Vagina (tissue), 2 donors: Measurements from ENCODE around the gene CFAP161. TPM values are rescaled to one million over a fixed set of nuclear protein-coding genes. Genes with fewer than 3 reads are reported as not detected.

Experiments used
- DNase-seq, 2 donors: peaks; one replicate each; pipeline ENCODE4 v3.0.0-alpha.2; 2017; ENCODE audit errors: extremely low spot score in 2 of 2
- H3K27ac ChIP-seq: fragments of 200-600 bp; sonication (generic); one replicate; pipeline ENCODE4 v1.5.1; 2019
- H3K27me3 ChIP-seq: fragments of 200-600 bp; sonication (generic); one replicate; pipeline ENCODE4 v1.5.1; 2019
- H3K36me3 ChIP-seq, 2 donors: fragments of 200-600 bp; sonication (generic); one replicate each; pipeline ENCODE4 v1.5.1; 2017 to 2019
- H3K4me1 ChIP-seq: fragments of 200-600 bp; sonication (generic); one replicate; pipeline ENCODE4 v1.5.1; 2019
- H3K4me3 ChIP-seq, 2 donors: fragments of 200-600 bp; sonication (generic); 1 replicate in 1 of 2; 2 replicates in 1 of 2; pipeline ENCODE4 v1.5.1; 2016 to 2019
- H3K9me3 ChIP-seq: fragments of 200-600 bp; sonication (generic); one replicate; pipeline ENCODE4 v1.5.1; 2019
- CTCF ChIP-seq, 3 experiments: fragments of 450-650 bp in 2 of 3; fragments of 200-600 bp in 1 of 3; sonication (generic) in 1 of 3; IDR thresholded peaks; one replicate each; pipeline ENCODE4 v1.5.1; 2017 to 2019; ENCODE audit warnings: antibody characterized with exemption in 3 of 3, mild to moderate bottlenecking in 2 of 3, moderate library complexity in 2 of 3
- POLR2A ChIP-seq, 2 donors: fragments of 450-650 bp; IDR thresholded peaks; one replicate each; pipeline ENCODE4 v1.6.1; 2017; ENCODE audit warnings: antibody characterized with exemption in 2 of 2, mild to moderate bottlenecking in 2 of 2, moderate library complexity in 2 of 2
- POLR2AphosphoS5 ChIP-seq, 2 donors: sonication (generic); formaldehyde crosslinking; IDR thresholded peaks; one replicate each; pipeline ENCODE4 v1.9.0; 2017; ENCODE audit warnings: antibody characterized with exemption in 2 of 2, mild to moderate bottlenecking in 2 of 2, low read depth in 1 of 2; ENCODE audit not compliant: insufficient read depth in 1 of 2
- intact Hi-C: fragments of 100-400 bp; cut with DNase I; formaldehyde crosslinking; loops from one replicate; pipeline ENCODE4 v1.15.1; 2023
- total RNA-seq: library from RNA; depleted of rRNA; stranded (reverse); fragments of >200 nt; gene quantifications from one replicate; pipeline ENCODE4 v1.2.3, GENCODE V29; 2016

Gene CFAP161
- total RNA-seq, 1 donor from 2014 or later = 8.6 TPM

- Histone ChIP-seq H3K9me3 (no peaks in the 10 kb centered on the region), H3K27ac (no peak overlapping the region), H3K4me1 (peaks cover 10% of the 10 kb centered on the region), H3K27me3 (no peaks in the 10 kb centered on the region), H3K36me3 (no peaks in the 10 kb centered on the region), H3K4me3 (no peak overlapping the region)
- TF ChIP-seq CTCF (IDR thresholded peaks at IDR 0.05) = no peak
- no peak for TF ChIP-seq POLR2A (IDR thresholded peaks at IDR 0.05)
- TF ChIP-seq POLR2AphosphoS5 (IDR thresholded peaks at IDR 0.05; ENCODE audit: insufficient read depth in 1 of 2, low read depth in 1 of 2) = no peak
- no peak for DNase-seq
- intact Hi-C loops = no loop called here
Measured at GRCh38 chr15:81095690-81096365, 38.2 kb upstream of the CFAP161 start.

- no peak overlapping the region for H3K4me3 ChIP-seq
- peaks cover 10% of the 10 kb centered on the region for H3K4me1 ChIP-seq
- H3K9me3 ChIP-seq = no peaks in the 10 kb centered on the region
- TF ChIP-seq POLR2A (IDR thresholded peaks at IDR 0.05) (no peak), CTCF (IDR thresholded peaks at IDR 0.05) (no peak), POLR2AphosphoS5 (IDR thresholded peaks at IDR 0.05; ENCODE audit: insufficient read depth in 1 of 2, low read depth in 1 of 2) (no peak)
- DNase-seq = no peak
- no peaks in the 10 kb centered on the region for H3K36me3 ChIP-seq
- intact Hi-C loops = no loop called here
- H3K27ac ChIP-seq = no peak overlapping the region
- no peaks in the 10 kb centered on the region for H3K27me3 ChIP-seq
Measured at GRCh38 chr15:81096398-81096797, 37.7 kb upstream of the CFAP161 start.

- Histone ChIP-seq H3K9me3 (no peaks in the 10 kb centered on the region), H3K4me1 (peaks cover 5% of the 10 kb centered on the region), H3K4me3 (no peak overlapping the region), H3K27ac (no peak overlapping the region), H3K27me3 (no peaks in the 10 kb centered on the region), H3K36me3 (no peaks in the 10 kb centered on the region)
- no peak for DNase-seq
- intact Hi-C loops = no loop called here
- no peak for TF ChIP-seq CTCF (IDR thresholded peaks at IDR 0.05)
- TF ChIP-seq POLR2A (IDR thresholded peaks at IDR 0.05) = no peak
- no peak for TF ChIP-seq POLR2AphosphoS5 (IDR thresholded peaks at IDR 0.05; ENCODE audit: insufficient read depth in 1 of 2, low read depth in 1 of 2)
Measured at GRCh38 chr15:81097116-81097889, 36.8 kb upstream of the CFAP161 start.

- Histone ChIP-seq H3K27me3 (no peaks in the 10 kb centered on the region), H3K4me1 (no peaks in the 10 kb centered on the region), H3K36me3 (no peaks in the 10 kb centered on the region), H3K9me3 (no peaks in the 10 kb centered on the region), H3K27ac (no peak overlapping the region), H3K4me3 (no peak overlapping the region)
- DNase-seq = no peak
- TF ChIP-seq CTCF (IDR thresholded peaks at IDR 0.05) (no peak), POLR2A (IDR thresholded peaks at IDR 0.05) (no peak), POLR2AphosphoS5 (IDR thresholded peaks at IDR 0.05; ENCODE audit: insufficient read depth in 1 of 2, low read depth in 1 of 2) (no peak)
- intact Hi-C loops = no loop called here
Measured at GRCh38 chr15:81097890-81098280, 36.2 kb upstream of the CFAP161 start.

- no peak for TF ChIP-seq POLR2AphosphoS5 (IDR thresholded peaks at IDR 0.05; ENCODE audit: insufficient read depth in 1 of 2, low read depth in 1 of 2)
- TF ChIP-seq CTCF (IDR thresholded peaks at IDR 0.05) = no peak
- TF ChIP-seq POLR2A (IDR thresholded peaks at IDR 0.05) = no peak
- Histone ChIP-seq H3K27ac (no peak overlapping the region), H3K9me3 (no peaks in the 10 kb centered on the region), H3K4me1 (no peaks in the 10 kb centered on the region), H3K27me3 (no peaks in the 10 kb centered on the region), H3K4me3 (no peak overlapping the region), H3K36me3 (no peaks in the 10 kb centered on the region)
- intact Hi-C loops = no loop called here
- DNase-seq = no peak
Measured at GRCh38 chr15:81098349-81098748, 35.7 kb upstream of the CFAP161 start.
